Muscle layer of duodenum (tissue), 2 donors: Measurements from ENCODE around the gene FBXW4.

Source experiments
- H3K27ac ChIP-seq: one replicate; pipeline ENCODE4 v1.7.0; 2013; ENCODE audit warnings: mild to moderate bottlenecking, low read length
- H3K27me3 ChIP-seq: one replicate; pipeline ENCODE4 v1.7.0; 2013; ENCODE audit warnings: low read depth, mild to moderate bottlenecking, control low read depth, low read length
- H3K36me3 ChIP-seq, 2 donors: one replicate each; pipeline ENCODE4 v1.7.0; 2013; ENCODE audit warnings: low read length in 2 of 2, control low read depth in 1 of 2, mild to moderate bottlenecking in 1 of 2; ENCODE audit not compliant: insufficient read depth in 2 of 2, control insufficient read depth in 1 of 2
- H3K4me1 ChIP-seq, 2 donors: one replicate each; pipeline ENCODE4 v1.7.0; 2013; ENCODE audit warnings: low read length in 2 of 2, mild to moderate bottlenecking in 2 of 2, control low read depth in 1 of 2, moderate library complexity in 1 of 2; ENCODE audit not compliant: insufficient read depth in 2 of 2, control insufficient read depth in 1 of 2
- H3K4me3 ChIP-seq, 2 donors: one replicate each; pipeline ENCODE4 v1.7.0; 2013; ENCODE audit warnings: low read length in 2 of 2, low read depth in 1 of 2, mild to moderate bottlenecking in 1 of 2
- H3K9me3 ChIP-seq, 2 donors: one replicate each; pipeline ENCODE4 v1.7.0; 2013; ENCODE audit warnings: low read length in 2 of 2, control low read depth in 1 of 2, mild to moderate bottlenecking in 1 of 2; ENCODE audit not compliant: control insufficient read depth in 1 of 2
- donor health status: healthy.

Gene FBXW4

DNA sequence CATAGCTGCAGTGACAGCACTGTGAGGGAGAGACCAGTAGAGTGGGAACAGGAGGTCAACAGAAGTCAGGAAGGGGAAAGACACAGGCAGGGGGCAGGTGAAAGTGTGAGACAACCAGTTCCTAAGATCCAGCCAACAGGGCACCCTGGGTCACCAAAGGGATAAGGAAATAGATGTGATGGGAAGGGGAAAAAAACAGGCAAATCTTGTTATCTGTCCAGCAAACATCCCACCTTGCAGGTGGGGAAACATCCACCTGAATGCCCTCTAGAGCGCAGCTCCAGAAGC is 64.4 kb downstream of the FBXW4 start:
- Histone ChIP-seq H3K4me3 (no peak overlapping the region), H3K27ac (no peak overlapping the region), H3K27me3 (no peaks in the 10 kb centered on the region), H3K9me3 (no peaks in the 10 kb centered on the region), H3K4me1 (no peaks in the 10 kb centered on the region), H3K36me3 (peaks cover 4% of the 10 kb centered on the region in 2 donors)

DNA sequence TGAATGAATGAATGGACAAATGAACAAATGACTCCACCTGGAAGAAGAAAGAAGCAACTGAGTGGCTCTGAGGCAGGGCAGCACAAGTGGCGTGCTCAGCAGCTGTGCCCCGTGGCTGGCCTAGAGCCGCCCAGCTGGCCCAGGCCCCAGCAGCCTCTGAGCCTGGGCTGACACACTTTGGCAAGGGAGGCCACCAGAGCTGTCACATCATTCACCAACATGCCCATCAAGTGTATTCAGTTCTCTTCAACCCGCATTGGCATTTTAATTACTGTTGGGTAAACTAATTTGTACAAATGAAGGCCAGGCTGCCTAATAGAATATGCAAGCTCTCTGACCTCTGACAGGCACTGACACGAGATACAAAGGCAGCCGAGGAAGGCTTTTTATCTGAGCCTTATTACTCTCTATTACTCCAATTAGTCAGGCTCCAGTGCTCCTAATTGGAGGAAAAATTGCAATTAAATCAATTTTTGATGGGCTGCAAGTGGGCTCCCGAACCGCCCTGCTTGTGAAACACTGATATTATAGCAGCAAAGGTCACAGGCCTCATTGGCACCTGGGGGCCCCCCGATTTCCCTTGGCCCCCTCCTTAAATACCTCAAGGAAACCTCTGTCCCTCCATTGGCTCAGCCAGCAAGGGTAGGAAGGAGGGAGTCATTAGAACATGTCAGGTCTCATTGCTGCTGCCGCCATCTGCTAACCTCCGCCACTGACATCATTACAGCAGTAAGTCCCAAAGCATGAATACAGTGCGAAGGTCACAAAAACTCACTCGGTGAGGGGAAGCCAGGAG is 64.9 kb downstream of the FBXW4 start:
- Histone ChIP-seq H3K27me3 (no peaks in the 10 kb centered on the region), H3K9me3 (no peaks in the 10 kb centered on the region), H3K4me3 (no peak overlapping the region), H3K4me1 (no peaks in the 10 kb centered on the region), H3K36me3 (peaks cover 4 to 7% of the 10 kb centered on the region in 2 donors), H3K27ac (no peak overlapping the region)

GRCh38 chr10:101625821-101626412 is 69.1 kb downstream of the FBXW4 start:
- Histone ChIP-seq H3K27me3 (no peaks in the 10 kb centered on the region), H3K4me1 (no peaks in the 10 kb centered on the region), H3K9me3 (no peaks in the 10 kb centered on the region), H3K27ac (no peak overlapping the region), H3K4me3 (no peak overlapping the region), H3K36me3 (peaks cover 15 to 38% of the 10 kb centered on the region in 2 donors)

- no peak overlapping the region for H3K27ac ChIP-seq
- H3K36me3 ChIP-seq: peaks cover 15 to 48% of the 10 kb centered on the region in 2 donors
- no peaks in the 10 kb centered on the region for H3K4me1 ChIP-seq
- H3K4me3 ChIP-seq: no peak overlapping the region
- H3K9me3 ChIP-seq: no peaks in the 10 kb centered on the region
- H3K27me3 ChIP-seq: no peaks in the 10 kb centered on the region
These were observed 70.4 kb downstream of the FBXW4 start for GRCh38 chr10:101624526-101625102.

GRCh38 chr10:101623528-101623927 is 71.4 kb downstream of the FBXW4 start:
- Histone ChIP-seq H3K4me1 (no peaks in the 10 kb centered on the region), H3K4me3 (no peak overlapping the region), H3K36me3 (peaks cover 15 to 50% of the 10 kb centered on the region in 2 donors), H3K27me3 (no peaks in the 10 kb centered on the region), H3K27ac (no peak overlapping the region), H3K9me3 (no peaks in the 10 kb centered on the region)

DNA sequence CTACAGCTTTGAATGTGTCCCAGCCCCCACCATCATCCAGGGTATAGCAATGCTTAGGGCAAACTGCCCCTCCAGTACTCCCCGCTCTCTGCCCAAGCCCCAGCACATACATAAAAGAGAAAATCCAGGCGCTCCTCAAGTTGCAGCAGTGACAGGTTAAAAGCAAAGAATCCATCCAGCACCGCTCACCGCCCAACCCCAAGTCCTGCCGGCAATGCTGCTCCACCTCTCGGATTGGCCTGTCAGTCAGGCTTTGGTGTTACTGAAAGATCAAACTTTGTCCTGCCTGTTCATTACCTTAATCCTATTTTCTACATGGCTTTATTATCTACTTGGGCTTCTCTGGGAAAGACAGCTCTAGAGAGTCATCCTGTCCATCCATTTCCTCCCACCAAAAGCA is 75.0 kb downstream of the FBXW4 start:
- H3K27me3 ChIP-seq: no peaks in the 10 kb centered on the region

DNA sequence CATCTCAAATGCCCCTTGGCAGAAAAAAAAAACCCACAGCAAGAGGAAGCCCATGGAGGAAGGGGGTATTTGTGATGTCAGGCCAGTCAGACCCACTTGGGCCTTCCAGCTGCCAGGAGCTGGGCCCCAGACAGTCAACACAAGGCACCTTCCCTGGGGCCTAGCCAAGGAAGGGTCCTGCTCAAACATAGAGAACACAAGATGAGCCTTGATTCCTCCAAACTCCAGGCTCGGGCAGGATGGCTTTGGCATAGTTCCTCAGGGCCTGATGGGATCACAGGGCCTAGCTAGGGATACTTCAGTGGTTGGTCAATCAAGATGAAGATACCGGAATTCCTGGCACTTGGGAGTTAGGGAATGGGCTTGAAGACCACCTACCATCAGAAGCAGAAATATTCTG is 76.1 kb downstream of the FBXW4 start:
- H3K27ac ChIP-seq: no peak overlapping the region
- peaks cover 25 to 51% of the 10 kb centered on the region in 2 donors for H3K36me3 ChIP-seq
- H3K4me3 ChIP-seq: no peak overlapping the region
- H3K9me3 ChIP-seq: no peaks in the 10 kb centered on the region
- H3K4me1 ChIP-seq: no peaks in the 10 kb centered on the region
- H3K27me3 ChIP-seq: no peaks in the 10 kb centered on the region

More for the DNA sequence above, 75.0 kb downstream of the FBXW4 start:
- Histone ChIP-seq H3K4me3 (no peak overlapping the region), H3K4me1 (no peaks in the 10 kb centered on the region), H3K36me3 (peaks cover 26 to 58% of the 10 kb centered on the region in 2 donors), H3K27ac (no peak overlapping the region), H3K9me3 (no peaks in the 10 kb centered on the region)

DNA sequence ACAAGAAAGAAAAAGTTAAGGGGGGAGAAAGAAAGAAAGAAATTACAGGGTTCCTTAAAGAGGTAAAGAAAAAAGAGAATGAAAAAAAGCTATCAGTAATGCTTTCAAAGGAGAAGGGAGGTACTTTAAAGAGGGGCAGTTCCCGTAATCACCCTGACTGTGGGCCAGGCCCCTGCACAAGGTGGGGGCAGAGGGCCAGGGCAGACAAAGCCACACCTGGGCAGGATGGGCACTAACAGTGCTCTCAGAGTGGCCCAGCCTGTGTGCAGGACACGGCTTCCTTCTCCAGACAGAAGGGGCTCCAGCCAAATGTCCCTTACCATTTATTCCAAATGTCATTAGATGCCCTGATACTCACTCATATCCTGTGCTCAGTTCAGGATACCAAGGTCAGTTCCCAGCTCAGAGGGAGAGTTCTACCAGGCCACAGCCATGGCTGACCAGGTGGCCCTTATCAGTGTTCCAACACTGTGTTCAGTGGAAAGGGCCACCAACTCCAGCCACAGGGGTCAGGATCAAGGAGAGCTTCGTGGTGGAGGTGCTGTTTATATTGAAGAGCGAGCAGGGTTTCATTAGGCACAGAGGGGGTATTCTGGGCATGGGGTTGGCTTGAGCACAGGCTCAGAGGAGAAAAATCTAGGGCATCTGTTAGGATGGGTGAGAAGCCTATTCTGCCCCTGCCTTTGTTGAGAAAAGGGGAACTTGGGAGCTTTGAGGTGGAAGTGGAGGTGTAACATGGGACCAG is 77.0 kb downstream of the FBXW4 start:
- Histone ChIP-seq H3K9me3 (no peaks in the 10 kb centered on the region), H3K27me3 (no peaks in the 10 kb centered on the region), H3K4me1 (no peaks in the 10 kb centered on the region), H3K36me3 (peaks cover 20 to 46% of the 10 kb centered on the region in 2 donors), H3K27ac (no peak overlapping the region), H3K4me3 (no peak overlapping the region)

- no peak overlapping the region for H3K27ac ChIP-seq
- no peaks in the 10 kb centered on the region for H3K4me1 ChIP-seq
- no peaks in the 10 kb centered on the region for H3K27me3 ChIP-seq
- H3K36me3 ChIP-seq: peaks cover 21 to 47% of the 10 kb centered on the region in 2 donors
- no peaks in the 10 kb centered on the region for H3K9me3 ChIP-seq
- no peak overlapping the region for H3K4me3 ChIP-seq
These were observed 77.7 kb downstream of the FBXW4 start for GRCh38 chr10:101617102-101617823.

- Histone ChIP-seq H3K4me1 (peaks cover 0 to 3% of the 10 kb centered on the region in 2 donors), H3K27me3 (no peaks in the 10 kb centered on the region), H3K36me3 (peaks cover 23 to 47% of the 10 kb centered on the region in 2 donors), H3K9me3 (no peaks in the 10 kb centered on the region), H3K4me3 (no peak overlapping the region), H3K27ac (no peak overlapping the region)
These were observed 78.4 kb downstream of the FBXW4 start for GRCh38 chr10:101616415-101617101.
